ENCODE measurements around the gene GALNT10. TPM values are rescaled to one million over a fixed set of nuclear protein-coding genes. Genes with fewer than 3 reads are reported as not detected.

GALNT10 gene
- total RNA-seq, 4 donors from 2014 or later = 21.4 to 49.8 (median 44.7) TPM

DNA sequence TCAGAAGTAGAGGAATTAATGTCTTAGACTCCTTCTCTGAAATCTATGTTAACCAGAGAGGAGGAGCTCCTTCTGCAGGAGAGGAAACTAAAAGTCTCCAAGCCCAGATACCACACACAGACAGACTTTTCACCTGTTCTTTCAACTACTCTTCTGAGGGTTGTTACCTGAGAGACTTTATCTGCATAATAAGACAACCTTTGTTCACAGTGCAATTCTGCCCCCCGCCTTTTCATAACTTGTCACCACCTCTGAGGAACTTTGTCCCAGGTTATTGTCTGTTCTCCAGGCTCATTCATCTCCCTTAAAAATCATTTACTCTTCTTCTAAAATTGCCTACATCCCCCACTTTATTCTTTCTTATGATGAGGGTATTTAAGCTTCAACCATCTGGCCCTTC is 9.4 kb upstream of the GALNT10 start:
- H3K9me3 ChIP-seq = no peaks in the 10 kb centered on the region
- peaks cover 0 to 12% (median 2%) of the 10 kb centered on the region in 4 donors for H3K4me1 ChIP-seq
- no peaks in the 10 kb centered on the region for H3K36me3 ChIP-seq
- no peak overlapping the region for H3K4me3 ChIP-seq
- no peak overlapping the region for H3K27ac ChIP-seq (replicated peaks in 1 of 4)
- WGBS = 94% methylated on average over 1 of the region's 1 CpG
- intact Hi-C loops (cut with DNase I) = loop anchor here (5.0 kb wide), 2 partner anchors 204 to 221 kb away; no protein-coding TSS in a partner anchor
- no peaks in the 10 kb centered on the region for H3K27me3 ChIP-seq
- TF ChIP-seq POLR2AphosphoS5 (IDR thresholded peaks at IDR 0.05) = no peak
- TF ChIP-seq EP300 (IDR thresholded peaks at IDR 0.05) = no peak
- TF ChIP-seq CTCF (IDR thresholded peaks at IDR 0.05) = no peak
- no peak for TF ChIP-seq POLR2A (IDR thresholded peaks at IDR 0.05; ENCODE audit: low read depth)
- no peak for DNase-seq (ENCODE audit: extremely low spot score)

- peaks cover 0 to under 1% (median 0%) of the 10 kb centered on the region in 4 donors for H3K36me3 ChIP-seq
- H3K4me1 ChIP-seq = peaks cover 18 to 51% (median 46%) of the 10 kb centered on the region in 4 donors
- TF ChIP-seq POLR2A (IDR thresholded peaks at IDR 0.05; ENCODE audit: low read depth) (no peak), CTCF (IDR thresholded peaks at IDR 0.05) (no peak), POLR2AphosphoS5 (IDR thresholded peaks at IDR 0.05) (no peak), EP300 (IDR thresholded peaks at IDR 0.05) (no peak)
- no peaks in the 10 kb centered on the region for H3K27me3 ChIP-seq
- H3K27ac ChIP-seq (replicated peaks in 1 of 4) = peak overlapping the region; percentile 79 to 83 (median 79)
- intact Hi-C loops (cut with DNase I) = no loop called here
- no peak for DNase-seq (ENCODE audit: extremely low spot score)
- 44% methylated on average over 8 of the region's 25 CpGs for WGBS
- peak overlapping the region; percentile 76 to 98 (median 94) for H3K4me3 ChIP-seq
- no peaks in the 10 kb centered on the region for H3K9me3 ChIP-seq
Measured at GRCh38 chr5:154189256-154189818, 1.2 kb upstream of the GALNT10 start.

DNA sequence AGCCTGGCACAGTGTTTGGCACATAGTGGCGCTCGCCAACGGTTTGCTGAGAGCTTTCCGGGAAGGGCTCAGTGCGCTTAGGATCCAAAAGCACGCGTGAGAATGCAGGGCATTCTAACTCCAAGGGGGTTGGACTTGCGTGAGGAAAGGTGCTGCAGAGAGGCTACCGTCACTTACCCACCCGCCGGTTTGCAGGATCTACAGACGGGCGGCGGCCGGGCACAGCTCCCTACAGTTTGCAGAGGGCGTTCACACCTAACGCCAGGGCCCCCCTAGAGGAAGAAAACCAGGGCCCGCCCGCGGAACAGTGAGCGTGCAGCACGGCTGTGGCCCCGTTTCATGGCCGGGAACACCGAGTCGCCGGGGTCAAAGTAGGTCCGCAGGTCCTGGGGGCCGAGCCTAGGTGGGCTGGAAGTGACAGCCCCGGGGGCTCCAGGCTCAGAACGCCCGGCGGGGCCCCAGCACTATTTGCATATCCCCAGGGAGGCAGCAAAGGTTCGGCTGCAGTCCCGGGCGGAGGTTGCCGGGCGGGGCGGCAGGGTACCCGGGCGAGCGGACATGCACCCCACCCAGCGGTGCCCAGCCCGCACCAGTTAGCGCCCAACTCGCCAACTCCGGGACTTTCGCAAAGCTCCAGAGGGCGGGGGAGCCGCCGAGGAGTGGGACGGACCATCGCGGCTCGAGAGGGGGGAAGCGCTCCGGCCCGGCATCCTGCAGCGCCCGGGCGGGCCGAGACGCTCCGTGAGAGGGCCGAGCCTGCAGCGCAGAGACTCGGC is 526 bp upstream of the GALNT10 start:
- Histone ChIP-seq H3K27me3 (no peaks in the 10 kb centered on the region), H3K27ac (replicated peaks in 1 of 4) (peak overlapping the region; percentile 79 to 83 (median 79)), H3K4me1 (peaks cover 22 to 57% (median 52%) of the 10 kb centered on the region in 4 donors), H3K36me3 (peaks cover 0 to 5% (median under 1%) of the 10 kb centered on the region in 4 donors), H3K9me3 (no peaks in the 10 kb centered on the region), H3K4me3 (peak overlapping the region; percentile 76 to 98 (median 94))
- no CpG with 5 or more reads among the region's 67 CpGs for whole genome bisulfite sequencing
- DNase-seq (ENCODE audit: extremely low spot score) = peak; percentile 95
- intact Hi-C loops (cut with DNase I) = loop anchor here (5.0 kb wide), 1 partner anchor 97 kb away; no protein-coding TSS in a partner anchor
- TF ChIP-seq POLR2AphosphoS5 (IDR thresholded peaks at IDR 0.05) = peak; percentile 61
- TF ChIP-seq POLR2A (IDR thresholded peaks at IDR 0.05; ENCODE audit: low read depth) = no peak
- TF ChIP-seq EP300 (IDR thresholded peaks at IDR 0.05) = no peak
- peak in 2 of 3 experiments; percentile 7 to 42 for TF ChIP-seq CTCF (IDR thresholded peaks at IDR 0.05)

GRCh38 chr5:154191467-154192261 is 1.1 kb downstream of the GALNT10 start:
- DNase-seq (ENCODE audit: extremely low spot score) = no peak
- no peaks in the 10 kb centered on the region for H3K9me3 ChIP-seq
- peaks cover 26 to 64% (median 58%) of the 10 kb centered on the region in 4 donors for H3K4me1 ChIP-seq
- H3K4me3 ChIP-seq = peak overlapping the region; percentile 76 to 98 (median 94)
- H3K27me3 ChIP-seq = no peaks in the 10 kb centered on the region
- H3K36me3 ChIP-seq = peaks cover 0 to 9% (median 3%) of the 10 kb centered on the region in 4 donors
- TF ChIP-seq EP300 (IDR thresholded peaks at IDR 0.05) = no peak
- TF ChIP-seq POLR2AphosphoS5 (IDR thresholded peaks at IDR 0.05) = no peak
- no peak for TF ChIP-seq CTCF (IDR thresholded peaks at IDR 0.05)
- no peak for TF ChIP-seq POLR2A (IDR thresholded peaks at IDR 0.05; ENCODE audit: low read depth)
- peak overlapping the region; percentile 46 to 79 (median 71) for H3K27ac ChIP-seq (replicated peaks in 1 of 4)
- 20% methylated on average over 10 of the region's 10 CpGs for WGBS
- intact Hi-C loops (cut with DNase I) = loop anchor here (5.0 kb wide), 1 partner anchor 96 kb away; no protein-coding TSS in a partner anchor

Data from esophagus muscularis mucosa (tissue), 4 donors.